HG03039 (cell line): Measurements from ENCODE around the gene LRRC43.
"Not testable (repeated sequence)": the region's sequence is repeated elsewhere in the genome, so short reads cannot be mapped to it uniquely, and the experiment has no call there.

ENCODE experiments used
- ATAC-seq: cut with Tn5 transposase; IDR thresholded peaks from one replicate; pipeline ENCODE4 v1.9.1; 2021; ENCODE audit warnings: mild to moderate bottlenecking, moderate library complexity; ENCODE audit not compliant: unreplicated experiment

LRRC43 gene

GRCh38 chr12:122192441-122192840, 9.5 kb downstream of the LRRC43 start:
- no peak for ATAC-seq

- no peak for ATAC-seq
Measured at GRCh38 chr12:122194804-122195203, 11.9 kb downstream of the LRRC43 start.

- ATAC-seq = no peak
Measured at GRCh38 chr12:122195405-122195804, 12.5 kb downstream of the LRRC43 start.

- ATAC-seq = no peak
Measured at GRCh38 chr12:122197612-122197966, 14.7 kb downstream of the LRRC43 start.

GRCh38 chr12:122199484-122200355, 16.8 kb downstream of the LRRC43 start:
- ATAC-seq = no peak

GRCh38 chr12:122200541-122201175, 17.7 kb downstream of the LRRC43 start:
- no peak for ATAC-seq

- no peak for ATAC-seq
Measured at GRCh38 chr12:122201381-122201780, 18.5 kb downstream of the LRRC43 start.

- ATAC-seq = no peak
Measured at GRCh38 chr12:122202017-122202416, 19.1 kb downstream of the LRRC43 start.

GRCh38 chr12:122202811-122203210, 19.9 kb downstream of the LRRC43 start:
- ATAC-seq = not testable (repeated sequence)

- ATAC-seq = no peak
Measured at GRCh38 chr12:122203301-122204166, 20.6 kb downstream of the LRRC43 start, which contains the start of gene B3GNT4. TSS of gene B3GNT4 (plus strand) at chr12:122203709. CDS start at chr12:122204619, 910 bp downstream.

- ATAC-seq = no peak
Measured at GRCh38 chr12:122204167-122205052, 21.5 kb downstream of the LRRC43 start.

- ATAC-seq = no peak
Measured at GRCh38 chr12:122205053-122205925, 22.4 kb downstream of the LRRC43 start.

- no peak for ATAC-seq
Measured at GRCh38 chr12:122206111-122206881, 23.4 kb downstream of the LRRC43 start.

GRCh38 chr12:122206976-122207375, 24.1 kb downstream of the LRRC43 start:
- no peak for ATAC-seq

- no peak for ATAC-seq
Measured at GRCh38 chr12:122207391-122207790, 24.5 kb downstream of the LRRC43 start.

- ATAC-seq = no peak
Measured at GRCh38 chr12:122208073-122208820, 25.3 kb downstream of the LRRC43 start.

GRCh38 chr12:122215771-122216170, 32.8 kb downstream of the LRRC43 start:
- ATAC-seq = no peak

- ATAC-seq = no peak
Measured at GRCh38 chr12:122216445-122216844, 33.5 kb downstream of the LRRC43 start.
